Lower lobe of right lung (tissue), 2 donors: Measurements from ENCODE around the gene DNAH1. TPM values are rescaled to one million over a fixed set of nuclear protein-coding genes. Genes with fewer than 3 reads are reported as not detected.

Experiments
- ATAC-seq, 2 donors: fragments of 200-7000 bp; cut with Tn5 transposase; one replicate each; pipeline ENCODE4 v1.9.1; 2020 to 2022; ENCODE audit warnings: mild to moderate bottlenecking in 2 of 2, moderate library complexity in 2 of 2
- DNase-seq: peaks from one replicate; pipeline ENCODE4 v3.0.0-alpha.2; 2020
- H3K27ac ChIP-seq: fragments of 200-600 bp; one replicate; pipeline ENCODE4 v1.8.0; 2022
- H3K27me3 ChIP-seq: fragments of 200-600 bp; one replicate; pipeline ENCODE4 v1.8.0; 2022; ENCODE audit warnings: low read depth
- H3K36me3 ChIP-seq: fragments of 200-600 bp; one replicate; pipeline ENCODE4 v1.8.0; 2022; ENCODE audit warnings: mild to moderate bottlenecking
- H3K4me1 ChIP-seq: fragments of 200-600 bp; one replicate; pipeline ENCODE4 v1.8.0; 2022
- H3K4me3 ChIP-seq: fragments of 200-600 bp; one replicate; pipeline ENCODE4 v1.8.0; 2022; ENCODE audit warnings: mild to moderate bottlenecking
- H3K9me3 ChIP-seq: fragments of 200-600 bp; one replicate; pipeline ENCODE4 v1.8.0; 2022
- intact Hi-C: fragments of 100-400 bp; cut with DNase I; formaldehyde crosslinking; loops from one replicate; pipeline ENCODE4 v1.11.0; 2022
- total RNA-seq: library from RNA; stranded (reverse); fragmentation: NEBNext Ultra II Directional; extraction: Animal tissue kit (Norgen Biotek cat#: 25700); gene quantifications from one replicate; pipeline ENCODE4 v1.2.1, GENCODE V29; 2021
- TF ChIP-seq, protein P1 (sequence below): fragments of 200-600 bp; IDR thresholded peaks from one replicate; pipeline ENCODE4 v1.8.0; 2022; ENCODE audit warnings: antibody characterized with exemption, mild to moderate bottlenecking
- donor health status: DM: no; HTN: yes; CAD: no; lungs with severe emphysema.

DNAH1 gene
- total RNA-seq, 1 donor from 2014 or later, result 16.4 TPM

- intact Hi-C loops, result no loop called here
- TF ChIP-seq, protein P1, sequence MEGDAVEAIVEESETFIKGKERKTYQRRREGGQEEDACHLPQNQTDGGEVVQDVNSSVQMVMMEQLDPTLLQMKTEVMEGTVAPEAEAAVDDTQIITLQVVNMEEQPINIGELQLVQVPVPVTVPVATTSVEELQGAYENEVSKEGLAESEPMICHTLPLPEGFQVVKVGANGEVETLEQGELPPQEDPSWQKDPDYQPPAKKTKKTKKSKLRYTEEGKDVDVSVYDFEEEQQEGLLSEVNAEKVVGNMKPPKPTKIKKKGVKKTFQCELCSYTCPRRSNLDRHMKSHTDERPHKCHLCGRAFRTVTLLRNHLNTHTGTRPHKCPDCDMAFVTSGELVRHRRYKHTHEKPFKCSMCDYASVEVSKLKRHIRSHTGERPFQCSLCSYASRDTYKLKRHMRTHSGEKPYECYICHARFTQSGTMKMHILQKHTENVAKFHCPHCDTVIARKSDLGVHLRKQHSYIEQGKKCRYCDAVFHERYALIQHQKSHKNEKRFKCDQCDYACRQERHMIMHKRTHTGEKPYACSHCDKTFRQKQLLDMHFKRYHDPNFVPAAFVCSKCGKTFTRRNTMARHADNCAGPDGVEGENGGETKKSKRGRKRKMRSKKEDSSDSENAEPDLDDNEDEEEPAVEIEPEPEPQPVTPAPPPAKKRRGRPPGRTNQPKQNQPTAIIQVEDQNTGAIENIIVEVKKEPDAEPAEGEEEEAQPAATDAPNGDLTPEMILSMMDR, result no peak
- no peaks in the 10 kb centered on the region for H3K9me3 ChIP-seq
- no peak overlapping the region for H3K4me3 ChIP-seq
- no peaks in the 10 kb centered on the region for H3K27me3 ChIP-seq
- no peak overlapping the region for H3K27ac ChIP-seq
- DNase-seq (no peak), ATAC-seq (no peak)
- peaks cover 68% of the 10 kb centered on the region for H3K36me3 ChIP-seq
- H3K4me1 ChIP-seq, result peaks cover 29% of the 10 kb centered on the region
Observed at GRCh38 chr3:52406791-52407510, 90.8 kb downstream of the DNAH1 start.

- TF ChIP-seq, protein P1, result no peak
- ATAC-seq (no peak), DNase-seq (no peak)
- intact Hi-C loops, result no loop called here
- peaks cover 38% of the 10 kb centered on the region for H3K4me1 ChIP-seq
- no peaks in the 10 kb centered on the region for H3K9me3 ChIP-seq
- H3K27me3 ChIP-seq, result no peaks in the 10 kb centered on the region
- no peak overlapping the region for H3K27ac ChIP-seq
- H3K36me3 ChIP-seq, result peaks cover 60% of the 10 kb centered on the region
- H3K4me3 ChIP-seq, result no peak overlapping the region
Observed at GRCh38 chr3:52407779-52408178, 91.7 kb downstream of the DNAH1 start.

GRCh38 chr3:52408466-52408865 lies 92.3 kb downstream of the DNAH1 start:
- Histone ChIP-seq H3K4me3 (peak overlapping the region; percentile 98), H3K27ac (no peak overlapping the region), H3K4me1 (peaks cover 44% of the 10 kb centered on the region), H3K27me3 (no peaks in the 10 kb centered on the region), H3K9me3 (no peaks in the 10 kb centered on the region), H3K36me3 (peaks cover 53% of the 10 kb centered on the region)
- TF ChIP-seq, protein P1, result no peak
- no peak for ATAC-seq
- intact Hi-C loops, result no loop called here
- no peak for DNase-seq

DNA sequence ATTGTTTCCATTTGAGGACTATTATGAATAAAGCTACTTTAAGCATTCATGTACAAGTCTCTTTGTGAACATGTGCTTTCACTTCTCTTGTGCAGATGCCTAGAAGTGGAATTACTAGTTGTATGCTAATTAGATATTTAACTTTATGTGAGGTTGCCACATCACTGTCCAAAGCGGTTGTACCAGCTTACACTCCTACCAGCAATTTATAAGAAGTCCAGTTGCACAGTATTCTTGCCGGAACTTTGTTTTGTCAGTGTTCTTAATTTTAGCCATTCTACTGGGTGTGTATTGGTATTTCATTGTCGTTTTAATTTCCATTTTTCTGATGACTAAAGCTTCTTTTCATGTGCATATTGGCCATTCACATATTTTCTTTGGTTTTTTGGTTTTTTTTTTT lies 99.7 kb downstream of the DNAH1 start:
- intact Hi-C loops, result no loop called here
- ATAC-seq, result no peak
- Histone ChIP-seq H3K9me3 (no peaks in the 10 kb centered on the region), H3K4me1 (peaks cover 26% of the 10 kb centered on the region), H3K36me3 (peaks cover 7% of the 10 kb centered on the region), H3K27ac (no peak overlapping the region), H3K4me3 (no peak overlapping the region), H3K27me3 (no peaks in the 10 kb centered on the region)
- TF ChIP-seq, protein P1, result no peak
- DNase-seq, result no peak

DNA sequence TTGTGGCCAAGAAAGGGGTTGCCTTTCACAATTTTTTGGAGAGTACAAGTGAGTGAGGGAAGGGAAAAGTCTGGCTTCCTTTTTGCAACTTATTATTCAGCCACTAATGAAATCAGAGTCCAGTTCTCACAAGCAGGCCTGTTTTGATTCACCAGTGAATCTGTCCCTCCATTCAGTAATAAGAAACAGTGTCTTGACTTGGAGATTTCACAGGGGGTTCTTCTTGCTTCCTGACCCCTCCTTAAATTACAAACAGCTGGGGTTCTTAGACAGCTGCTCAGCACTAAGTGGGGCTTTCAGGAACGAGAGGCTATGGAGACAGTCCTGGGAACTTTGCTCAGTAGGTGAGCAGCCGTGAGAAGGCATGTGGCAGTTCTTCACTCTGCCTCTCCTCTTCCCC lies 104.3 kb downstream of the DNAH1 start:
- no peaks in the 10 kb centered on the region for H3K9me3 ChIP-seq
- H3K4me1 ChIP-seq, result no peaks in the 10 kb centered on the region
- ATAC-seq (no peak), DNase-seq (no peak)
- intact Hi-C loops, result no loop called here
- no peak overlapping the region for H3K27ac ChIP-seq
- peaks cover 7% of the 10 kb centered on the region for H3K36me3 ChIP-seq
- TF ChIP-seq, protein P1, result no peak
- no peak overlapping the region for H3K4me3 ChIP-seq
- no peaks in the 10 kb centered on the region for H3K27me3 ChIP-seq
